SK-N-SH treated with all-trans-retinoic acid at 6 μM for 48 hours (cell line): ENCODE measurements around the gene DEDD2.

Source experiments
- ESRRG ChIP-seq: fragments of 250-450 bp; sonication (Bioruptor Pico); IDR thresholded peaks from 2 replicates; pipeline ENCODE4 v1.6.1; 2021; ENCODE audit warnings: mild to moderate bottlenecking
- TOX ChIP-seq: fragments of 250-450 bp; sonication (Bioruptor Pico); IDR thresholded peaks from 2 replicates; pipeline ENCODE4 v1.8.0; 2021; ENCODE audit warnings: mild to moderate bottlenecking, moderate library complexity, borderline replicate concordance
- TF ChIP-seq, protein P1 (sequence below): fragments of 250-450 bp; sonication (Bioruptor Pico); IDR thresholded peaks from 2 replicates; pipeline ENCODE4 v1.5.1; 2020; ENCODE audit warnings: low read depth, mild to moderate bottlenecking, moderate library complexity

DNA sequence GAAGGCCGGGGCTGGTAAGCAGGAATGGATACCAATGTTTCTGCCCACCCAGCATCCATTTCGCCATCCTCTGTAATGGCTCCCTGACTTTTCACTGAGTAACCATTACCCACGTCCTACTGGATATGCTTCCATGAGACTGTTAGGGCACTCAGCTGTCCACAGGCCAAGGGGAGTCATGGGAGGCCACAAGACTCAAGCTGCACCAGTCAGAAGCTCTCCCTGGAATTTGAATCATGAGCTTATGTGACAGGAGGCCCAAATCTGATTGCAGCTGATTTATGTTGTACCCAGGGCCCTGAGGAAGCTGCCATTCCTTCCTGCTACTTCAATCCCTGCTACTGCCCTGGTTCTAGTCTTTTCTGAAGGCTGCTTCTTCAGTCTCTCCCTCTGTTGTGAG lies 28.3 kb downstream of the DEDD2 start:
- TF ChIP-seq TOX = no peak
- TF ChIP-seq, protein P1, sequence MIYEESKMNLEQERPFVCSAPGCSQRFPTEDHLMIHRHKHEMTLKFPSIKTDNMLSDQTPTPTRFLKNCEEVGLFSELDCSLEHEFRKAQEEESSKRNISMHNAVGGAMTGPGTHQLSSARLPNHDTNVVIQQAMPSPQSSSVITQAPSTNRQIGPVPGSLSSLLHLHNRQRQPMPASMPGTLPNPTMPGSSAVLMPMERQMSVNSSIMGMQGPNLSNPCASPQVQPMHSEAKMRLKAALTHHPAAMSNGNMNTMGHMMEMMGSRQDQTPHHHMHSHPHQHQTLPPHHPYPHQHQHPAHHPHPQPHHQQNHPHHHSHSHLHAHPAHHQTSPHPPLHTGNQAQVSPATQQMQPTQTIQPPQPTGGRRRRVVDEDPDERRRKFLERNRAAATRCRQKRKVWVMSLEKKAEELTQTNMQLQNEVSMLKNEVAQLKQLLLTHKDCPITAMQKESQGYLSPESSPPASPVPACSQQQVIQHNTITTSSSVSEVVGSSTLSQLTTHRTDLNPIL (CRISPR knock-in tag) = no peak
- TF ChIP-seq ESRRG (CRISPR knock-in tag) = no peak
